GM12864 (cell line): Measurements from ENCODE around the gene SNTB2.
A peak's percentile ranks its signal among the peaks of the same experiment; 100 is the strongest.

Experiments
- DNase-seq: peaks from one replicate; pipeline ENCODE4 v3.0.0-alpha.2; 2011; ENCODE audit warnings: low read depth
- H3K4me3 ChIP-seq: 2 replicates; pipeline ENCODE4 v1.5.1; 2011; ENCODE audit warnings: mild to moderate bottlenecking, low read depth, low read length, control low read depth
- CTCF ChIP-seq: IDR thresholded peaks from 2 replicates; pipeline ENCODE4 v1.5.1; 2011; ENCODE audit warnings: low read depth, mild to moderate bottlenecking, moderate library complexity, low read length, control low read depth, inconsistent platforms; ENCODE audit errors: missing control alignments

The SNTB2 gene

GRCh38 chr16:69325784-69326171 is 138.8 kb downstream of the SNTB2 start:
- no peak for DNase-seq

GRCh38 chr16:69326172-69326873 is 139.4 kb downstream of the SNTB2 start:
- H3K4me3 ChIP-seq, result no peak overlapping the region
- no peak for DNase-seq

More at GRCh38 chr16:69325784-69326171, 138.8 kb downstream of the SNTB2 start:
- H3K4me3 ChIP-seq, result no peak overlapping the region
- no peak for TF ChIP-seq CTCF

GRCh38 chr16:69327585-69328310 is 140.8 kb downstream of the SNTB2 start:
- TF ChIP-seq CTCF, result no peak
- no peak overlapping the region; the same call in 1 of the 2 replicates for H3K4me3 ChIP-seq
- DNase-seq, result no peak

More at GRCh38 chr16:69326172-69326873, 139.4 kb downstream of the SNTB2 start:
- no peak for TF ChIP-seq CTCF

GRCh38 chr16:69328854-69329316 is 141.9 kb downstream of the SNTB2 start:
- H3K4me3 ChIP-seq, result peak overlapping the region; percentile 60
- no peak for DNase-seq
- no peak for TF ChIP-seq CTCF

- TF ChIP-seq CTCF, result no peak
- H3K4me3 ChIP-seq, result peak overlapping the region; percentile 60
- no peak for DNase-seq
Measured at GRCh38 chr16:69329369-69330285, 142.7 kb downstream of the SNTB2 start.

- DNase-seq, result peak; percentile 59
Measured at GRCh38 chr16:69330286-69331109, 143.5 kb downstream of the SNTB2 start, which contains the start of gene PDF. PDF (minus strand) TSS chr16:69330588; CDS start chr16:69330570, 18 bp downstream.

More at GRCh38 chr16:69330286-69331109, 143.5 kb downstream of the SNTB2 start, which contains the start of gene PDF:
- no peak for TF ChIP-seq CTCF
- H3K4me3 ChIP-seq, result peak within 1 kb of the TSS; percentile 60
